GM21576 (cell line): ENCODE results near the gene TUT4.

Source experiments
- ATAC-seq: cut with Tn5 transposase; IDR thresholded peaks from one replicate; pipeline ENCODE4 v1.9.1; 2021; ENCODE audit warnings: mild to moderate bottlenecking, moderate library complexity; ENCODE audit not compliant: unreplicated experiment

TUT4 gene

GRCh38 chr1:52413410-52413989, 139.4 kb downstream of the TUT4 start:
- ATAC-seq, result no peak

- ATAC-seq, result no peak
Measured at GRCh38 chr1:52404975-52405338, 147.9 kb downstream of the TUT4 start.

GRCh38 chr1:52404116-52404974, 148.5 kb downstream of the TUT4 start, which contains the start of the genes ORC1 and PRPF38A:
TSS of gene ORC1 (minus strand) at chr1:52404423. CDS start at chr1:52402223, 2,200 bp downstream.
TSS of gene PRPF38A (plus strand) at chr1:52404602. CDS start at chr1:52404750, 148 bp downstream.
- peak; percentile 95 for ATAC-seq

GRCh38 chr1:52403566-52404115, 149.3 kb downstream of the TUT4 start:
- peak; percentile 33 for ATAC-seq

- no peak for ATAC-seq
Measured at GRCh38 chr1:52402860-52403240, 150.0 kb downstream of the TUT4 start.

GRCh38 chr1:52400131-52400530, 152.8 kb downstream of the TUT4 start:
- ATAC-seq, result no peak

GRCh38 chr1:52399629-52400028, 153.3 kb downstream of the TUT4 start:
- ATAC-seq, result no peak

- no peak for ATAC-seq
Measured at GRCh38 chr1:52393174-52393573, 159.7 kb downstream of the TUT4 start.

GRCh38 chr1:52386458-52386857, 166.4 kb downstream of the TUT4 start:
- ATAC-seq, result no peak

GRCh38 chr1:52385376-52385775, 167.5 kb downstream of the TUT4 start:
- no peak for ATAC-seq
